VCaP (cell line): ENCODE results near the gene STRN3.
"Not testable (repeated sequence)": the region's sequence is repeated elsewhere in the genome, so short reads cannot be mapped to it uniquely, and the experiment has no call there.

ENCODE experiments used
- H3K27ac ChIP-seq: fragments of 450-650 bp; 2 replicates; pipeline ENCODE4 v1.5.1; 2017
- TF ChIP-seq, protein P1 (sequence below): fragments of 450-650 bp; conservative IDR thresholded peaks from 2 replicates; pipeline ENCODE4 v1.5.1; 2017; ENCODE audit warnings: mild to moderate bottlenecking, moderate library complexity

The STRN3 gene

DNA sequence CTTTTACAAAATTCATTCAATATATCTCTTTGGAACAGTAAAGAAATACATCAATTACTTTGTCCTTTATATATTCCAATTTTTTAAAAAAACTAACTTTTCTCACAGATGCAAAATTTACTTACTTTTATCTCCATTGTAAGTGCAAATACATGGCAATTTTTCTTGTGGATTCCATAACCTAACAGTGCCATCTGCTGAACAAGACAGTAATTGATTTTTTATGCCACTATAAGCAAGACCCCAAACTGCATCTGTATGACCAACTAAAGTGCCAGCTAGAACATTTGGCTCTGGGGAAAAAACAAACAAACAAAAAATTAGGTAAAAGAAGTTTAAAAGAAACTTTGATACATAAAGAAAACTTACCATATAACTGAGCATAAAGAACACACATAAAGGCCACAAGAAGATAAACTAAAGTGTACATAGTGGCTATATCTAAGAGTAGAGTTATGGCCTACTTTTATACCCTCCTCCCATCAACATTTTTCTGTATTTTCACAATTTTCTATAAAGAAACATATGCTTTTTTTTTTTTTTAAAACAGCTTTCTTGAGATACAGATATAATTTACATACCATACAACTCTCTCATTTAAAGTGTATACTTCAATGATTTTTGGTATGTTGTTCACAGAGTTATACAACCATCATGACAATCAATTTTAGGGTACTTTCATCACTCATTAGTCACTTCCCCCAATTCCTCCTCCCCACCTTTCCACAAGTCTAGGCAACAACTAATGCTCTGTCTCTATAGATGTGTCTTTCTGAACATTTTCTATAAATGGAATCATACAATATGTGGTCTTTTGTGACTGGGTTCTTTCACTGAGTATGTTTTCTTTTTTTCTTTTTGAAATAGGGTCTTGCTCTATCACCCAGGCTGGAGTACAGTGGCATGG, 119.2 kb downstream of the STRN3 start:
- no peak overlapping the region for H3K27ac ChIP-seq
- TF ChIP-seq, protein P1, sequence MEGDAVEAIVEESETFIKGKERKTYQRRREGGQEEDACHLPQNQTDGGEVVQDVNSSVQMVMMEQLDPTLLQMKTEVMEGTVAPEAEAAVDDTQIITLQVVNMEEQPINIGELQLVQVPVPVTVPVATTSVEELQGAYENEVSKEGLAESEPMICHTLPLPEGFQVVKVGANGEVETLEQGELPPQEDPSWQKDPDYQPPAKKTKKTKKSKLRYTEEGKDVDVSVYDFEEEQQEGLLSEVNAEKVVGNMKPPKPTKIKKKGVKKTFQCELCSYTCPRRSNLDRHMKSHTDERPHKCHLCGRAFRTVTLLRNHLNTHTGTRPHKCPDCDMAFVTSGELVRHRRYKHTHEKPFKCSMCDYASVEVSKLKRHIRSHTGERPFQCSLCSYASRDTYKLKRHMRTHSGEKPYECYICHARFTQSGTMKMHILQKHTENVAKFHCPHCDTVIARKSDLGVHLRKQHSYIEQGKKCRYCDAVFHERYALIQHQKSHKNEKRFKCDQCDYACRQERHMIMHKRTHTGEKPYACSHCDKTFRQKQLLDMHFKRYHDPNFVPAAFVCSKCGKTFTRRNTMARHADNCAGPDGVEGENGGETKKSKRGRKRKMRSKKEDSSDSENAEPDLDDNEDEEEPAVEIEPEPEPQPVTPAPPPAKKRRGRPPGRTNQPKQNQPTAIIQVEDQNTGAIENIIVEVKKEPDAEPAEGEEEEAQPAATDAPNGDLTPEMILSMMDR = peak; percentile 66

- TF ChIP-seq, protein P1 = no peak
- H3K27ac ChIP-seq = no peak overlapping the region
Measured at GRCh38 chr14:30903285-30904124, 122.7 kb downstream of the STRN3 start.

DNA sequence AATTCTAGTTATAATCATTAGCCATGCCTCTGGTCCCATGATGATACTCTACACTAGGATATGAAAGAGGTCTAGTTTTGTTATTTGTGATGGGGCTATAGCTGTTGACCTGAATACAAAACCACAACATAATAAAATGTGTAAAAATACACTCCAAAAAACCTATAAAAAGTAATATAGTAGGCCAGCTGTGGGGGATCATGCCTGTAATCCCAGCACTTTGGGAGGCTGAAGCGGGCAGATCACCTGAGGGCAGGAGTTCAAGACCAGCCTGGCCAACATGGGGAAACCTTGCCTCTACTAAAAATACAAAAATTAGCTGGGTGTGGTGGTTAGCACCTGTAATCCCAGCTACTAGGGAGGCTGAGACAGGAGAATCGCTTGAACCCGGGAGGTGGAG, 129.1 kb downstream of the STRN3 start:
- not testable (repeated sequence) for H3K27ac ChIP-seq

- TF ChIP-seq, protein P1 = no peak
- H3K27ac ChIP-seq = peak overlapping the region; percentile 26
Measured at GRCh38 chr14:30896435-30896834, 129.7 kb downstream of the STRN3 start.

DNA sequence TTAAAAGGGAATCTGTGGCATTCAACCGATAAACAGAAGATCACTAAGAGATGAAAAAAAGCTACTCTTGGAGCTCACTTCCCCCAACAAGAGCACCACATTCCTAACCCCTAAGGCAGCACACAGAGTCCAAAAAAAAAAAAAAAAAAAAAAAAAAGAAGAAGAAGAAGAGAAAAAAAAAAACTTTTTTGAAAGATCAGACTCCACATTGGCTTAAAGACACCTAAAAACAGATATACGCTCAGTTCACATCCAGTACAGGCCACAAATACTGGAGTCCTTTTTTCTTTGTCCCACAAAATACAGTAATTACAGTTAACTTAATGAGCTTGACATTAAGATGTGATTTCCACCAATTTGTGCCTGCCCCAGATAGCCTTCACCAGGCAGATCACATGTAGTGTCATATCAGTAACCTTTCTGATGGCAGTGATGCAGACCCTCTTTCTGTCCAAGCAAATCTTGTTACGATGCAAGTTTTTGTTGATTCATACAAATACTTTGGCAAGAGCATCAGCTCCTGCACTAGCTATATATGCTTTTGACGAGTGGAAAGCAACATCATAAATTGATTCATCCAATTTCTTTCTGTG, 131.2 kb downstream of the STRN3 start:
- no peak overlapping the region; the same call in 1 of the 2 replicates for H3K27ac ChIP-seq
- TF ChIP-seq, protein P1 = no peak

DNA sequence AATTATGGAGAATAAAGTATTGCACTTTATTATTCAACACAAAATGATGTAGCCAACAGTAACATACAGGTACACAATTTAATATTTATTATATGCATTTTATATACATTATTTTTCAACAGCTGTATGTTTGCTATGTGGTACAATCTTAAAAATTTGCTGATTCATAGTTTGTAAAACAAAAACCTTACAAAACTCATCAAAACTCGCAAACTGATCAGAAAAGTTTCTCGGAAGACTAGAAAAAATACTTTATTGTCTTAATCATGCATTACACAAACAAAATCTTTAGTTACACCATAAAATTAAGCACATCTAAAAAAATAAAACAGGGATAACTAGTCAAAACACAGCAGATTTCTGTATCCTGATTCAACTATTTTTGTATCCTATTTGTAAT, 132.4 kb downstream of the STRN3 start:
- no peak overlapping the region for H3K27ac ChIP-seq
- TF ChIP-seq, protein P1 = no peak

- H3K27ac ChIP-seq = no peak overlapping the region
- TF ChIP-seq, protein P1 = no peak
Measured at GRCh38 chr14:30889244-30889594, 137.0 kb downstream of the STRN3 start.
